Stimulated activated CD4-positive, alpha-beta T cell treated with anti-CD3 and anti-CD28 coated beads, Interleukin-12 subunit alpha, Interleukin-12 subunit beta, amount 100 ng/mL, for 24 hours (primary cell): Measurements from ENCODE around the gene OR52E5.

ENCODE experiments used
- DNase-seq, 2 experiments: peaks; one replicate each; pipeline ENCODE4 v3.0.0-alpha.2; 2020; ENCODE audit warnings: low read depth in 2 of 2

The OR52E5 gene

GRCh38 chr11:5892908-5893307 is at the start of gene OR52E5:
Gene OR52E5, plus strand, starts transcription at chr11:5893208. Its CDS starts 7,569 bp downstream, at chr11:5900777.
- DNase-seq: no peak

- no peak for DNase-seq
These were observed 46.3 kb upstream of the OR52E5 start for GRCh38 chr11:5846701-5847100.

GRCh38 chr11:5847711-5848110 is 45.3 kb upstream of the OR52E5 start:
- DNase-seq: no peak

- no peak for DNase-seq
These were observed 42.0 kb upstream of the OR52E5 start for GRCh38 chr11:5851002-5851401.

- no peak for DNase-seq
These were observed 35.4 kb upstream of the OR52E5 start, which contains the start of gene OR52E8 for GRCh38 chr11:5857590-5857989. Gene OR52E8, minus strand, starts transcription at chr11:5857690. Its CDS starts 0 bp downstream, at chr11:5857690.

- DNase-seq: no peak
These were observed 27.2 kb upstream of the OR52E5 start for GRCh38 chr11:5865826-5866225.

- DNase-seq: no peak
These were observed 14.4 kb upstream of the OR52E5 start for GRCh38 chr11:5878564-5878963.

- DNase-seq: no peak
These were observed 12.7 kb upstream of the OR52E5 start, which contains the start of gene OR52E4 for GRCh38 chr11:5880329-5880728. Gene OR52E4, plus strand, starts transcription at chr11:5880629. Its CDS starts 3,664 bp downstream, at chr11:5884293.

- no peak for DNase-seq
These were observed 11.3 kb upstream of the OR52E5 start for GRCh38 chr11:5881756-5882155.

- DNase-seq: no peak
These were observed 5.8 kb upstream of the OR52E5 start for GRCh38 chr11:5887172-5887571.

- no peak for DNase-seq
These were observed 5.3 kb upstream of the OR52E5 start for GRCh38 chr11:5887661-5888060.

GRCh38 chr11:5891216-5891800 is 1.7 kb upstream of the OR52E5 start:
- DNase-seq: no peak

GRCh38 chr11:5899534-5899933 is 6.5 kb downstream of the OR52E5 start:
- DNase-seq: no peak

- no peak for DNase-seq
These were observed 17.5 kb downstream of the OR52E5 start for GRCh38 chr11:5910540-5910939.

GRCh38 chr11:5922749-5923426 is 29.9 kb downstream of the OR52E5 start:
- DNase-seq: no peak

GRCh38 chr11:5923427-5923776 is 30.4 kb downstream of the OR52E5 start:
- DNase-seq: no peak

- no peak for DNase-seq
These were observed 30.8 kb downstream of the OR52E5 start for GRCh38 chr11:5923794-5924193.

- DNase-seq: no peak
These were observed 35.3 kb downstream of the OR52E5 start for GRCh38 chr11:5928271-5928670.

GRCh38 chr11:5928811-5929210 is 35.8 kb downstream of the OR52E5 start:
- DNase-seq: no peak

GRCh38 chr11:5929571-5930368 is 36.8 kb downstream of the OR52E5 start:
- DNase-seq: no peak

- no peak for DNase-seq
These were observed 37.6 kb downstream of the OR52E5 start for GRCh38 chr11:5930614-5931013.

- DNase-seq: no peak
These were observed 38.1 kb downstream of the OR52E5 start for GRCh38 chr11:5931061-5931460.

GRCh38 chr11:5932671-5933070 is 39.7 kb downstream of the OR52E5 start:
- no peak for DNase-seq
